SK-N-MC (cell line): ENCODE measurements around the gene HIBCH.
"Not testable (repeated sequence)": the region's sequence is repeated elsewhere in the genome, so short reads cannot be mapped to it uniquely, and the experiment has no call there.

Source experiments
- DNase-seq: peaks from one replicate; pipeline ENCODE4 v3.0.0-alpha.2; 2011; ENCODE audit warnings: low read depth, low spot score
- H3K27ac ChIP-seq: fragments of 200-600 bp; sonication (generic); 2 replicates; pipeline ENCODE4 v1.5.1; 2016; ENCODE audit warnings: mixed run types
- H3K36me3 ChIP-seq: fragments of 200-600 bp; sonication (generic); 2 replicates; pipeline ENCODE4 v1.6.1; 2017; ENCODE audit warnings: antibody characterized with exemption, low read length, mixed read lengths; ENCODE audit not compliant: insufficient read depth
- H3K4me3 ChIP-seq: fragments of 200-600 bp; sonication (generic); 2 replicates; pipeline ENCODE4 v1.5.1; 2016
- H3K9ac ChIP-seq: fragments of 200-600 bp; sonication (generic); 2 replicates; pipeline ENCODE4 v1.8.0; 2017; ENCODE audit warnings: mixed run types, mixed read lengths; ENCODE audit not compliant: insufficient read length
- H3K9me3 ChIP-seq: fragments of 200-600 bp; sonication (generic); 2 replicates; pipeline ENCODE4 v1.6.1; 2017; ENCODE audit warnings: low read depth, mild to moderate bottlenecking, antibody characterized with exemption, low read length, moderate library complexity, mixed read lengths
- EZH2 ChIP-seq: fragments of 200-600 bp; sonication (generic); IDR thresholded peaks from one replicate; pipeline ENCODE4 v1.6.1; 2017; ENCODE audit warnings: antibody characterized with exemption
- FOXP2 ChIP-seq: optimal IDR thresholded peaks from 2 replicates; pipeline ENCODE3; 2011; ENCODE audit warnings: mild to moderate bottlenecking, moderate library complexity; ENCODE audit not compliant: insufficient read depth; ENCODE audit errors: extremely low read length, control extremely low read depth
- POLR2AphosphoS5 ChIP-seq: IDR thresholded peaks from 2 replicates; pipeline ENCODE4 v1.6.1; 2012; ENCODE audit warnings: mild to moderate bottlenecking, low read depth, low read length, borderline replicate concordance

Gene HIBCH

DNA sequence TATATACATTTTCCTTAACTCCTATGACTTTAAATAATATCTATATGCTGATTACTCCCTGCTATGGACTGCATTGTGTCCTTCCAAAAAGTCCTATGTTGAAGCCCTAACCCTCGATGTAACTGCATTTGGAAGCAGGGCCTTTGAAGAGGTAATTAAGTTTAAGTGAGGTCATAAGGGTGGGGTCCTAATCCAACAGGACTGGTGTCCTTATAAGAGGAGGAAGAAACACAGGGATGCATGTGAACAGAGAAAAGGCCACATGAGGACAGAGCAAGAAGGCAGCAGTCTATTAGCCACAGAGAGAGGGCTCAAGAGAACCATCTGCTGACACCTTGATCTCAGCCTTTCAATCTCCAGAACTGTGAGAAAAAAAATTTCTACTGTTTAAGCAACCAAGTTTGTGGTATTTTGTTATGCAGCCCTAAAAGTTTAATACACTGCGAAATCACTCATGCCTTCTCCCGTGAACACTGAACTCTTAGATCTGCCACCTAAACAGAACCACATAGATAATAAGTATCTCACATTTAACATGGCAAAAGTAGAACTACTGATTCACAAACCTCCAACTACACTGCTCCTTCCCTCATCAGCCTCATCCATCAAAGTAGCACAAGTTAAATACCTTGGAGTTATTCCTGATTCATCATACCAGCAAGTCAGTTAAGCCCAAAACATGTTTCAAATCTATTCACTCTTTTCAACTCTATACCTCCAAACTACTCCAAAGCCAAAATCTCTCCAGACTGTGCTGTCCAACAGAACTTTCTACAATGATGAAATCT lies 65.4 kb downstream of the HIBCH start:
- TF ChIP-seq FOXP2 (no peak), EZH2 (no peak), POLR2AphosphoS5 (no peak)
- no peak overlapping the region for H3K27ac ChIP-seq
- H3K9me3 ChIP-seq: no peaks in the 10 kb centered on the region
- no peak for DNase-seq
- no peak overlapping the region for H3K9ac ChIP-seq
- no peak overlapping the region for H3K4me3 ChIP-seq
- peaks cover 32% of the 10 kb centered on the region for H3K36me3 ChIP-seq

- H3K9ac ChIP-seq: no peak overlapping the region
- no peaks in the 10 kb centered on the region for H3K9me3 ChIP-seq
- H3K36me3 ChIP-seq: peaks cover 12% of the 10 kb centered on the region; the same call in 1 of the 2 replicates
- H3K27ac ChIP-seq: no peak overlapping the region
- TF ChIP-seq POLR2AphosphoS5 (no peak), EZH2 (no peak), FOXP2 (no peak)
- no peak for DNase-seq
- H3K4me3 ChIP-seq: no peak overlapping the region
Observed at GRCh38 chr2:190250421-190250820, 69.2 kb downstream of the HIBCH start.

GRCh38 chr2:190235551-190236075 lies 84.0 kb downstream of the HIBCH start:
- Histone ChIP-seq H3K36me3 (no peaks in the 10 kb centered on the region; the same call in 1 of the 2 replicates), H3K4me3 (no peak overlapping the region), H3K9ac (no peak overlapping the region), H3K27ac (no peak overlapping the region), H3K9me3 (no peaks in the 10 kb centered on the region)
- no peak for DNase-seq
- TF ChIP-seq POLR2AphosphoS5: no peak
- TF ChIP-seq FOXP2: no peak
- TF ChIP-seq EZH2: no peak

DNA sequence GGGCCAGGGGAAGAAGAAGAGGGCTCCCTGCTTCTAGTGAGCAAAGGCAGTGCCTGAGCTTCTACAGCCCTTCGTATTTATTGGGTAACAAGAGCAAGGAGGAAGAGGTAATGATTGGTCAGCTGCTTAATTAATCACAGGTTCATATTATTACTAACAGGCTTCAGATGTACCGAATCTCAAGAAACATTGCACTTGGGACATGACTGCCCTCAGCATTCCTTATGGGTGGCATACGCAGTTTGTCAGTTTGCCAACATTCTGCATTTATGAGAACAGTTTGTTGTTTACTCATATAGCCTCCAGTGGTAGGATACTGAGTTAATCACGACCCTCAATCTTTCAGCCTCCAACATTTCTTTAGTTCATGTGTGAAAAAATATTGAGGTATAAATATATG lies 84.5 kb downstream of the HIBCH start:
- Histone ChIP-seq H3K4me3 (no peak overlapping the region), H3K36me3 (no peaks in the 10 kb centered on the region; the same call in 1 of the 2 replicates), H3K9ac (no peak overlapping the region), H3K9me3 (no peaks in the 10 kb centered on the region), H3K27ac (no peak overlapping the region)
- DNase-seq: no peak
- no peak for TF ChIP-seq POLR2AphosphoS5
- no peak for TF ChIP-seq EZH2
- TF ChIP-seq FOXP2: no peak

- not testable (repeated sequence) for H3K9me3 ChIP-seq, DNase-seq, H3K36me3 ChIP-seq, H3K27ac ChIP-seq, H3K9ac ChIP-seq, H3K4me3 ChIP-seq
Observed at GRCh38 chr2:190223989-190224388, 95.6 kb downstream of the HIBCH start.

- H3K36me3 ChIP-seq, DNase-seq, H3K4me3 ChIP-seq, H3K27ac ChIP-seq, H3K9ac ChIP-seq, H3K9me3 ChIP-seq: not testable (repeated sequence)
Observed at GRCh38 chr2:190222745-190223144, 96.9 kb downstream of the HIBCH start.

GRCh38 chr2:190221429-190221828 lies 98.2 kb downstream of the HIBCH start:
- TF ChIP-seq FOXP2 (no peak), POLR2AphosphoS5 (no peak), EZH2 (no peak)

GRCh38 chr2:190219186-190219585 lies 100.4 kb downstream of the HIBCH start:
- Histone ChIP-seq H3K36me3 (peaks cover 6% of the 10 kb centered on the region; the same call in 1 of the 2 replicates), H3K9ac (no peak overlapping the region), H3K4me3 (no peak overlapping the region), H3K9me3 (no peaks in the 10 kb centered on the region), H3K27ac (no peak overlapping the region)
- DNase-seq: no peak
- no peak for TF ChIP-seq EZH2
- TF ChIP-seq FOXP2: no peak
- TF ChIP-seq POLR2AphosphoS5: no peak

More at GRCh38 chr2:190221429-190221828, 98.2 kb downstream of the HIBCH start:
- Histone ChIP-seq H3K4me3 (no peak overlapping the region), H3K36me3 (peaks cover 6% of the 10 kb centered on the region; the same call in 1 of the 2 replicates), H3K9me3 (no peaks in the 10 kb centered on the region), H3K9ac (no peak overlapping the region), H3K27ac (no peak overlapping the region)
- DNase-seq: no peak

GRCh38 chr2:190217616-190218015 lies 102.0 kb downstream of the HIBCH start:
- H3K4me3 ChIP-seq: no peak overlapping the region
- no peak for TF ChIP-seq POLR2AphosphoS5
- TF ChIP-seq EZH2: no peak
- no peak for TF ChIP-seq FOXP2
- no peaks in the 10 kb centered on the region for H3K36me3 ChIP-seq
- no peak overlapping the region for H3K9ac ChIP-seq
- no peak for DNase-seq
- no peak overlapping the region for H3K27ac ChIP-seq
- no peaks in the 10 kb centered on the region for H3K9me3 ChIP-seq
